BE2C (cell line): ENCODE results near the gene PTBP1.

Experiments
- DNase-seq: peaks from one replicate; pipeline ENCODE4 v3.0.0-alpha.2; 2020
- H3K27me3 ChIP-seq: fragments of 250-450 bp; sonication (Bioruptor Pico); 2 replicates; pipeline ENCODE4 v1.5.1; 2020; ENCODE audit warnings: mild to moderate bottlenecking
- H3K36me3 ChIP-seq: fragments of 250-450 bp; sonication (Bioruptor Pico); 2 replicates; pipeline ENCODE4 v1.5.1; 2020; ENCODE audit warnings: mild to moderate bottlenecking
- H3K4me1 ChIP-seq: fragments of 250-450 bp; sonication (Bioruptor Pico); 2 replicates; pipeline ENCODE4 v1.5.1; 2020
- H3K4me3 ChIP-seq: 2 replicates; pipeline ENCODE4 v1.5.1; 2011; ENCODE audit warnings: low read depth, low read length
- H3K9me3 ChIP-seq: fragments of 250-450 bp; sonication (Bioruptor Pico); 2 replicates; pipeline ENCODE4 v1.5.1; 2020
- TF ChIP-seq, protein P1 (sequence below): IDR thresholded peaks from 2 replicates; pipeline ENCODE4 v1.5.1; 2012; ENCODE audit warnings: mild to moderate bottlenecking, low read depth, low read length

PTBP1 gene

DNA sequence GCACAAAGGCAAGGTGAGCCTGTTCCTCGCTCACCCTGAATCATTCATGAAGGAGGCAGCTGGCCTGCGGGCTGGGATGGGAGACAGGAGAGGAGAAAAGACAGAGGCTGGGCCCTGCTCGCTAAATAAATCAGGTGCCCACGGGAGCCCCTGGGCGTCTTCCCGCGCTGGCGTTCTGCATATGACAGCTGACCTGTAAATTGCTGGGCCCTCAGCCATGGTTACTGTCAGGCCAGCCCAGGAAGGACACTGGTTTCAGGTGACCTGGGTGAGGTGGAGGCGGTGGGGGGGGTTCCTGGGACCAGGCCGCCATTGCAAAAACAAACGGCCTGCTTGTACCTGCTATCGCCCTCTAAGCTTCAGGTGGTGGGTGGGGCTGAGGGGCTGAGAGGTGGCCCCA lies 3.4 kb upstream of the PTBP1 start:
- Histone ChIP-seq H3K36me3 (peaks cover 9% of the 10 kb centered on the region), H3K9me3 (no peaks in the 10 kb centered on the region), H3K4me1 (peaks cover 10% of the 10 kb centered on the region), H3K4me3 (no peak overlapping the region), H3K27me3 (no peaks in the 10 kb centered on the region)
- DNase-seq, result no peak
- TF ChIP-seq, protein P1, sequence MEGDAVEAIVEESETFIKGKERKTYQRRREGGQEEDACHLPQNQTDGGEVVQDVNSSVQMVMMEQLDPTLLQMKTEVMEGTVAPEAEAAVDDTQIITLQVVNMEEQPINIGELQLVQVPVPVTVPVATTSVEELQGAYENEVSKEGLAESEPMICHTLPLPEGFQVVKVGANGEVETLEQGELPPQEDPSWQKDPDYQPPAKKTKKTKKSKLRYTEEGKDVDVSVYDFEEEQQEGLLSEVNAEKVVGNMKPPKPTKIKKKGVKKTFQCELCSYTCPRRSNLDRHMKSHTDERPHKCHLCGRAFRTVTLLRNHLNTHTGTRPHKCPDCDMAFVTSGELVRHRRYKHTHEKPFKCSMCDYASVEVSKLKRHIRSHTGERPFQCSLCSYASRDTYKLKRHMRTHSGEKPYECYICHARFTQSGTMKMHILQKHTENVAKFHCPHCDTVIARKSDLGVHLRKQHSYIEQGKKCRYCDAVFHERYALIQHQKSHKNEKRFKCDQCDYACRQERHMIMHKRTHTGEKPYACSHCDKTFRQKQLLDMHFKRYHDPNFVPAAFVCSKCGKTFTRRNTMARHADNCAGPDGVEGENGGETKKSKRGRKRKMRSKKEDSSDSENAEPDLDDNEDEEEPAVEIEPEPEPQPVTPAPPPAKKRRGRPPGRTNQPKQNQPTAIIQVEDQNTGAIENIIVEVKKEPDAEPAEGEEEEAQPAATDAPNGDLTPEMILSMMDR, result no peak

DNA sequence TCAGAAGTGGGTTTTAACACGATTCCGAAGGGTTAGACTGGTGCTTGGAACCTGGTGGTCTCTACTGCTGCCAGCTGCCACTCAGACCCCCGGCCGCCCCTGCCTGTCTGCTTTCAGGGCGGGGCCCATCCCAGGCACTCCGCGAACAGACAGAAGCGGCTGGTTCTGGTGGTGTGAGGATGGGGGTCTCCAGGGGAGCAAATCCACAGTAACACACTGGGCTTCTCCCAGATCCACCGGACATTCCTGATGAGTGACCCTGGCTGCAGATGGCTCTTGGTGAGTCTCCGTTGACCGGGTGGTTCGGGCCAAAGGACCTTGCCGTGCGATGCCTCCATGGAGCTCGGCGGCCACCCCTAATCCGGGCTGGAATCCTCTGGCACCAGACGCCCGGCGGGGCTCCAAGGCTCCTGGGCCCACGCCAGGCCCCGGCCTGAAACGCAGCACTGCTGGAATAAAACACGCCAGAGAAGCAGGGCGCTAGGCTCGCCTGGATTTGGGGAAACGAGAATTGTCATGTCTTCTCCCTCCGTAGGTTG lies 2.1 kb upstream of the PTBP1 start:
- TF ChIP-seq, protein P1, result no peak
- H3K9me3 ChIP-seq, result no peaks in the 10 kb centered on the region
- peaks cover 23% of the 10 kb centered on the region for H3K36me3 ChIP-seq
- no peaks in the 10 kb centered on the region for H3K4me1 ChIP-seq
- no peak for DNase-seq
- H3K4me3 ChIP-seq, result no peak overlapping the region
- H3K27me3 ChIP-seq, result no peaks in the 10 kb centered on the region

DNA sequence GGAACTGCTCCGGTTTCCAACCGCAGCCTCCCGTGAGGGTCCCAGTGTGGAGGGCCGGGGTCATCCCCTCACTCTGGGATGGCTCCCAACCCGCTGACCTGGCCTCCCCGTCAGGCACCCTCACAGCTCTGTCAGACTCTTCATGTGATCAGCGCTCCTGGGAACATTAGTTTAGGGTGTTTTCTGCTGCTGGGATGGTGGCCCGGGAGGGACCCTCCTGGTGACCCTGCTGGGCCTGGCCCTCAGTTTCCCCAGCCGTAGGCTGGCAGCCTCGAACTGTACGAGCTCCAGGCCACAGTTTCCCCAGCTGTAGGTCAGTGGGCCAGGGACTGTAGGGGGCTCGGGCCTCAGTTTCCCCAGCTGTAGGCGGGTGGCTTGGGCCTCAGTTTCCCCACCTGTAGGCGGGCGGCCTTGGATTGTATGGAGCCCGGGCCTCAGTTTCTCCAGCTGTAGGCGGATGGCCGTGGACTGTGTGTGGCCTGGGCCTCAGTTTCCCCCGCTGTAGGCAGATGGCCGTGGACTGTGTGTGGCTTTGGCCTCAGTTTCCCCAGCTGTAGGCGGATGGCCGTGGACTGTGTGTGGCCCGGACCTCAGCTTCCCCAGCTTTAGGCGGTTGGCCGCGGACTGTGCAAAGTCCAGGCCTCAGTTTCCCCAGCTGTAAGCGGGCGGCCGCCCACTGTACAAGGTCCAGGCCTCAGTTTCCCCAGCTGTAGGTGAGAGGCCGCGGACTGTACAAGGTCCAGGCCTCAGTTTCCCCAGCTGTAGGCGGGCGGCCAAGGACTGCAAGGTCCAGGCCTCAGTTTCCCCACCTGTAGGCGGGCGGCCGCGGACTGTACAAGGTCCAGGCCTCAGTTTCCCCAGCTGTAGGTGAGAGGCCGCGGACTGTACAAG lies 1.3 kb upstream of the PTBP1 start:
- Histone ChIP-seq H3K4me1 (peaks cover 3% of the 10 kb centered on the region), H3K36me3 (peaks cover 31% of the 10 kb centered on the region), H3K9me3 (no peaks in the 10 kb centered on the region), H3K4me3 (peak overlapping the region; percentile 72), H3K27me3 (no peaks in the 10 kb centered on the region)
- no peak for DNase-seq
- TF ChIP-seq, protein P1, result no peak

DNA sequence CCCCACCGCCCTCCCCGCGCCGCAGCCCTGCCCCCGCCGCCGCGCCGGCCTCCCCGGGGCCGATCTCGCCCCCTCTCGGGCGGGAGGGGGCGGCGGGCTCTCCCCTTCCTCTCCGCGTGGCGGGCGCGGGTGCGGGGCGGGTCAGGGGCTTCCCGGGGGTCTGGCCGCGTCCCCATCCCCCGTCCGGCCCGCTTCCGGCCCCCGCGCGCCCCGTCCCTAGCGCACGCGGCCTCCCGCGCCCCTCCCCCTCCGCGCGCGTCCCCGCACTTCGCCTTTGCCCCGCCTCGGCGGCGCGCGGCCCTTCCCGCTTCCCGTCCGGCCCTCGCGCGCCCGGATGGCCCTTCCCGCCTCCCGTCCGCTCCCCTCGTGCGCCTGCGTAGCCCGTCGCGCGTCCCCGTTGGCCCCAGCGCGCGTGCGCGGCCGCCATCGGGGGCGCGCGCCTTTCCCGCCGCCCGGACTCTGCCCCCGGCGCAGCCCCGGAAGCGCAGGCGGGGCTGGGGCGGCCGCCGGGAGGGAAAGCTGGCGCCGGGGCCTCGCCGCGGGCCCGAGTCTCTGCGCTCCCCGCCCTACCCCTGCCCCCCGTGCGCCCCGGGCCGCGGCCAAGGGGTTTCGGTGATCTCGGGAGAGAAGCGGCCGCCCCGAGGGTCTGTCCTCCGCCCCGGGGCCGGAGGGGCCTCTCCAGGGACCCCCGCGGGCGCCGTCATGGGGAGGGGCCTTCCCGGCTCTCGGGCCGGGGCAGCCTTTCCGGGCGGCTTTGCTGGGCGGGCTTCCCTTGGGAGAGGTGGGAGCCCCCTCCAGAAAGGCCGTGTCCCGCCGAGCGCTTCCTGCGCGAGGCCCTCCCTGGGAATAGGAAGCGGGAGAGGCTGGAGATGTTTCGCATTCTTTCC lies 519 bp downstream of the PTBP1 start:
- TF ChIP-seq, protein P1, result no peak
- no peaks in the 10 kb centered on the region for H3K9me3 ChIP-seq
- no peaks in the 10 kb centered on the region for H3K27me3 ChIP-seq
- peaks cover 49% of the 10 kb centered on the region for H3K36me3 ChIP-seq
- H3K4me3 ChIP-seq, result peak overlapping the region; percentile 96
- H3K4me1 ChIP-seq, result peaks cover 19% of the 10 kb centered on the region
- peak; percentile 92 for DNase-seq

DNA sequence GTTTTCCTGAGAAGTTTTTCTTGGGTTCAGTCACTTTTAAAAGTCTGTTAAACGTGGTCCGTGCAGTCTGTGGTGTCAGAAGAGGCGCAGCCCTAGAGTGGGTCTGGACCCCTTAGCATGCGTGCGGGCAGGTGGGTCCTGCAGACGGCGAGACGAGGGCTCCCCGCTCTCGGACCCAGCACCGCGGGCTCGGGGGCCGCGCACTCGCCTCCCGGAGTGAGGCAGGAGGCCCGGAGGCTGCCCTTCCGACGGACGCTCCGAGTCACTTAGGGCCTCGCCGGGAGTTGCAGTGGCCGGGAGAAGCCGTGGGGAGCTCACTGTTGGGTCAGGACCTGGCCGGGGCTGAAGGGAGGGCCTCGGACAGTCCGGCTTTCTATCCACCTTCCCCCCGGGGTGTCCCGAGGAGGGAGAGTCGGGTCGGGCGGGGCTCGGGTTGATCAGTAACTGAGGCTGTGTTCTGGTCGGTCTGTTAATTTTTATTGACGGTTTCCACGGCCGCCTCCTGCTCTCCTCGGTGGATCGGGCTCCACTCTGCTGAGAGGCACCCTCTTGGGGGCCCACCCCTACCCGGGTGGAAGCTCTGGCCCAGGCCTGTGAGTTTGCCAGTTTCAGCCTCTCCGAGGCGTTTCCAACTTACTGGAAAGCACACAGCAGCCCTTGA lies 1.3 kb downstream of the PTBP1 start:
- Histone ChIP-seq H3K36me3 (peaks cover 57% of the 10 kb centered on the region), H3K9me3 (no peaks in the 10 kb centered on the region), H3K4me1 (peaks cover 22% of the 10 kb centered on the region), H3K27me3 (no peaks in the 10 kb centered on the region), H3K4me3 (peak overlapping the region; percentile 96)
- no peak for DNase-seq
- TF ChIP-seq, protein P1, result no peak
